ENCODE data around the gene ASIC1.

GRCh38 chr12:50051101-50051806, 6.1 kb upstream of the ASIC1 start:
- TF ChIP-seq, protein P1, sequence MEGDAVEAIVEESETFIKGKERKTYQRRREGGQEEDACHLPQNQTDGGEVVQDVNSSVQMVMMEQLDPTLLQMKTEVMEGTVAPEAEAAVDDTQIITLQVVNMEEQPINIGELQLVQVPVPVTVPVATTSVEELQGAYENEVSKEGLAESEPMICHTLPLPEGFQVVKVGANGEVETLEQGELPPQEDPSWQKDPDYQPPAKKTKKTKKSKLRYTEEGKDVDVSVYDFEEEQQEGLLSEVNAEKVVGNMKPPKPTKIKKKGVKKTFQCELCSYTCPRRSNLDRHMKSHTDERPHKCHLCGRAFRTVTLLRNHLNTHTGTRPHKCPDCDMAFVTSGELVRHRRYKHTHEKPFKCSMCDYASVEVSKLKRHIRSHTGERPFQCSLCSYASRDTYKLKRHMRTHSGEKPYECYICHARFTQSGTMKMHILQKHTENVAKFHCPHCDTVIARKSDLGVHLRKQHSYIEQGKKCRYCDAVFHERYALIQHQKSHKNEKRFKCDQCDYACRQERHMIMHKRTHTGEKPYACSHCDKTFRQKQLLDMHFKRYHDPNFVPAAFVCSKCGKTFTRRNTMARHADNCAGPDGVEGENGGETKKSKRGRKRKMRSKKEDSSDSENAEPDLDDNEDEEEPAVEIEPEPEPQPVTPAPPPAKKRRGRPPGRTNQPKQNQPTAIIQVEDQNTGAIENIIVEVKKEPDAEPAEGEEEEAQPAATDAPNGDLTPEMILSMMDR (IDR thresholded peaks at IDR 0.05; ENCODE audit: insufficient read depth, low read length, poor library complexity, severe bottlenecking): no peak
- no peak for TF ChIP-seq EZH2phosphoT487 (conservative IDR thresholded peaks at IDR 0.05; ENCODE audit: low read length)

All from SU-DHL-6 (cell line).